ENCODE data around the gene FCGR3A. TPM values are rescaled to one million over a fixed set of nuclear protein-coding genes. Genes with fewer than 3 reads are reported as not detected.
"Not testable (repeated sequence)": the region's sequence is repeated elsewhere in the genome, so short reads cannot be mapped to it uniquely, and the experiment has no call there.

The FCGR3A gene
- total and polyA plus RNA-seq, 2 of the 4 experiments (the other 2 are of a cell fraction): not detected

DNA sequence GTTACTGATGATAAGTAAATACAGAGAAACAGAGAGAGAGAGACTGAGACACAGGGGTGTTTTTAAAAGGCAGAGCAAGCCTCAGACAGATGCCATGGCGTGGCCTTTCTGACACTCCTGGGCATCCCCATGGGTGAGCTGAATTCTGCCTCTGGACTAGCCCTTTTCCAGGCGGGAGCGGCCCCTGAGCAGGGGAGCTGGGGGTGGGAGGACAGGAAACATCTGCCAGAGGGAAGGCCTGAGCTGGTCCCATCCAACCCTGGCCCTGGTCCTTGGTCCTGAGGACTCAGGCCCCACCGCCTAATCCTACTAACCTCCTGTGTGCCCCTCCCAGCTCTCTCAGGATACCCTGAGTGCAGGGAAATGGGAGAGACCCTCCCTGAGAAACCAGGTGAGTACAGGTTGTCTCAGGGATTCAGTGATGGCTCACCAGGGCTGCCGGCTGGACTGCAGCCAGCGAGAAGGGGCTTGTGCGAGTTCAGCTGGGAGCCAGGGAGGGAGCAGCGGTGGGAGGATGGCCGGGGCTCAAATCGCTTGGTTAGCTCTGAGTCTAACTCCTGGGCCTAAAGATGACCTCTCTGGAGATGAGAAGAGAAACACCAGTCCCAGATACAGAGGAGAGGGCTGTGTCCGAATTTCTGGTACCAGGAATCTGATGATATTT, 43.6 kb upstream of the FCGR3A start:
- H3K36me3 ChIP-seq (ENCODE audit: control insufficient read depth, insufficient read depth, low read length); H4K8ac ChIP-seq (ENCODE audit: low read depth in 2 of 2, low read length in 2 of 2); H2BK15ac ChIP-seq (ENCODE audit: low read depth, low read length); H3K14ac ChIP-seq (replicated peaks; ENCODE audit: low read depth, low read length); H4K5ac ChIP-seq (ENCODE audit: low read depth, low read length); H3K9me3 ChIP-seq (ENCODE audit: control insufficient read depth, insufficient read depth, low read length); H2BK120ac ChIP-seq (ENCODE audit: low read depth, low read length); H2BK5ac ChIP-seq (ENCODE audit: low read depth, low read length, poor library complexity, severe bottlenecking); intact Hi-C loops (cut with micrococcal nuclease); H3K23ac ChIP-seq (ENCODE audit: low read depth, low read length); in situ Hi-C loops (cut with MboI; ENCODE audit: low sequenced_read_pairs); ATAC-seq (ENCODE audit: low read depth); H2BK20ac ChIP-seq (ENCODE audit: low read depth, low read length); H4K91ac ChIP-seq (ENCODE audit: insufficient read depth, low read depth, low read length); CTCF ChIA-PET; H3K4me1 ChIP-seq (ENCODE audit: control insufficient read depth, insufficient read depth, low read length); BruUV-seq (replicated peaks); H3K4me3 ChIP-seq (ENCODE audit: insufficient read depth, low read depth, low read length); H3K4me2 ChIP-seq (ENCODE audit: low read depth, low read length); POLR2A ChIA-PET (ENCODE audit: unreplicated experiment); H4K20me1 ChIP-seq (ENCODE audit: insufficient read depth, low read length); H3K27ac ChIP-seq (ENCODE audit: insufficient read depth, low read length); H2AFZ ChIP-seq (replicated peaks; ENCODE audit: low read length, poor library complexity); dilution Hi-C loops (cut with HindIII; ENCODE audit: low sequenced_read_pairs, unreplicated experiment); H3K18ac ChIP-seq (ENCODE audit: low read depth, low read length); H3K79me1 ChIP-seq (ENCODE audit: low read depth in 1 of 2, low read length in 2 of 2); DNase-seq; H2AK9ac ChIP-seq (replicated peaks; ENCODE audit: low read depth, low read length, poor library complexity); H3K4ac ChIP-seq (ENCODE audit: low read depth, low read length); H2AK5ac ChIP-seq (ENCODE audit: low read depth, low read length); H3K56ac ChIP-seq (ENCODE audit: extremely low read depth, insufficient read depth, low read length); H3K9ac ChIP-seq (ENCODE audit: low read depth, low read length); H3K9me1 ChIP-seq (ENCODE audit: insufficient read depth, low read length); H3K27me3 ChIP-seq (ENCODE audit: control insufficient read depth, insufficient read depth, low read length): not testable (repeated sequence)
- WGBS, 2 experiments (ENCODE audit: extremely low coverage in 2 of 2, insufficient read length in 1 of 2): no CpG with 5 or more reads among the region's 11 CpGs

DNA sequence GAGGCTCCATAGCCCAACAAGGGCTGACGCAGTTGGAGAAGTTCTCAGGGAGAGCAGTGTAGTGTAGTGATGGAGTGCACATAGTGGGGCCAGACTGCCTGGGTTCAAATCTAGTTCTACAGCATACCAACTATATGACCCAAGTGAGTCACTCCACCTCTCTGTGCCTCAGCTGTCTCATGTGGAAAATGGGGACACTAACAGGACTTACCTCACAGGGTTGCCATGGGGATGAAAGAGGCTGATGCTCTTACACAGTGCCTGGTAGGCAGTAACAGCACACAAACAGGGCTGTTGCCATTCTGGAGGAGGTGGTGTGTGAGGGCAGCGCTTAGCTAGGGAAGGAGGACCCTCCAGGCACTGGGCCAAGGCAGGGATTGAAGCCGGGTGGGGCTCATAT, 43.0 kb upstream of the FCGR3A start:
- H2BK20ac ChIP-seq (ENCODE audit: low read depth, low read length); H3K36me3 ChIP-seq (ENCODE audit: control insufficient read depth, insufficient read depth, low read length); H3K27ac ChIP-seq (ENCODE audit: insufficient read depth, low read length); in situ Hi-C loops (cut with MboI; ENCODE audit: low sequenced_read_pairs); H3K79me1 ChIP-seq (ENCODE audit: low read depth in 1 of 2, low read length in 2 of 2); ATAC-seq (ENCODE audit: low read depth); H3K56ac ChIP-seq (ENCODE audit: extremely low read depth, insufficient read depth, low read length); dilution Hi-C loops (cut with HindIII; ENCODE audit: low sequenced_read_pairs, unreplicated experiment); H3K4me1 ChIP-seq (ENCODE audit: control insufficient read depth, insufficient read depth, low read length); H3K9ac ChIP-seq (ENCODE audit: low read depth, low read length); CTCF ChIA-PET; DNase-seq; H3K18ac ChIP-seq (ENCODE audit: low read depth, low read length); intact Hi-C loops (cut with micrococcal nuclease); H3K23ac ChIP-seq (ENCODE audit: low read depth, low read length); H2AK5ac ChIP-seq (ENCODE audit: low read depth, low read length); H3K9me3 ChIP-seq (ENCODE audit: control insufficient read depth, insufficient read depth, low read length); POLR2A ChIA-PET (ENCODE audit: unreplicated experiment); H2BK120ac ChIP-seq (ENCODE audit: low read depth, low read length); H4K20me1 ChIP-seq (ENCODE audit: insufficient read depth, low read length); H2BK5ac ChIP-seq (ENCODE audit: low read depth, low read length, poor library complexity, severe bottlenecking); H3K27me3 ChIP-seq (ENCODE audit: control insufficient read depth, insufficient read depth, low read length); H2AFZ ChIP-seq (replicated peaks; ENCODE audit: low read length, poor library complexity); H3K4ac ChIP-seq (ENCODE audit: low read depth, low read length); H3K14ac ChIP-seq (replicated peaks; ENCODE audit: low read depth, low read length); H3K4me3 ChIP-seq (ENCODE audit: insufficient read depth, low read depth, low read length); BruUV-seq (replicated peaks); H3K4me2 ChIP-seq (ENCODE audit: low read depth, low read length); H4K8ac ChIP-seq (ENCODE audit: low read depth in 2 of 2, low read length in 2 of 2); H2BK15ac ChIP-seq (ENCODE audit: low read depth, low read length); H3K9me1 ChIP-seq (ENCODE audit: insufficient read depth, low read length); H4K91ac ChIP-seq (ENCODE audit: insufficient read depth, low read depth, low read length); H4K5ac ChIP-seq (ENCODE audit: low read depth, low read length); H2AK9ac ChIP-seq (replicated peaks; ENCODE audit: low read depth, low read length, poor library complexity): not testable (repeated sequence)
- WGBS, 2 experiments (ENCODE audit: extremely low coverage in 2 of 2, insufficient read length in 1 of 2): no CpG with 5 or more reads among the region's 3 CpGs

Measured in IMR-90 (cell line).